Breast epithelium (tissue), 4 donors: ENCODE measurements around the gene SNTB2. TPM values are rescaled to one million over a fixed set of nuclear protein-coding genes. Genes with fewer than 3 reads are reported as not detected.

Experiments
- DNase-seq, 2 donors: peaks; one replicate each; pipeline ENCODE4 v3.0.0-alpha.2; 2019; ENCODE audit warnings: low spot score in 2 of 2
- H3K27ac ChIP-seq, 2 donors: fragments of 200-600 bp; sonication (generic) in 1 of 2; one replicate each; pipeline ENCODE4 v1.5.1; 2016 to 2019; ENCODE audit warnings: mild to moderate bottlenecking in 1 of 2
- H3K27me3 ChIP-seq, 2 donors: fragments of 200-600 bp; sonication (generic) in 1 of 2; one replicate each; pipeline versions ENCODE4 v1.5.1 to v1.6.0; 2017 to 2019; ENCODE audit warnings: control low read depth in 1 of 2, mild to moderate bottlenecking in 1 of 2
- H3K36me3 ChIP-seq: fragments of 200-600 bp; one replicate; pipeline ENCODE4 v1.5.1; 2019
- H3K4me1 ChIP-seq, 2 donors: fragments of 200-600 bp; sonication (generic); one replicate each; pipeline ENCODE4 v1.5.1; 2016 to 2019; ENCODE audit warnings: control low read depth in 1 of 2
- H3K4me3 ChIP-seq, 3 donors: fragments of 200-600 bp; sonication (generic); 1 replicate in 2 of 3; 2 replicates in 1 of 3; pipeline ENCODE4 v1.5.1; 2016 to 2019; ENCODE audit warnings: mild to moderate bottlenecking in 3 of 3, moderate library complexity in 2 of 3
- H3K9me3 ChIP-seq, 2 donors: fragments of 200-600 bp; sonication (generic) in 1 of 2; one replicate each; pipeline ENCODE4 v1.5.1; 2016 to 2019; ENCODE audit warnings: control low read depth in 1 of 2
- POLR2A ChIP-seq: fragments of 450-650 bp; IDR thresholded peaks from one replicate; pipeline ENCODE4 v1.6.1; 2016; ENCODE audit warnings: antibody characterized with exemption, mild to moderate bottlenecking, moderate library complexity
- POLR2AphosphoS5 ChIP-seq, 3 donors: sonication (generic); formaldehyde crosslinking; IDR thresholded peaks; one replicate each; pipeline ENCODE4 v1.6.1; 2017; ENCODE audit warnings: antibody characterized with exemption in 3 of 3
- intact Hi-C: fragments of 100-400 bp; cut with DNase I; formaldehyde crosslinking; loops from one replicate; pipeline ENCODE4 v1.15.1; 2023; ENCODE audit warnings: low total_unique reads
- total RNA-seq, 3 donors: library from RNA; depleted of rRNA; stranded (reverse); fragments of >200 nt; gene quantifications; one replicate each; pipeline ENCODE4 v1.1.0, GENCODE V29; 2016
- TF ChIP-seq, protein P1 (sequence below), 3 donors: fragments of 450-650 bp; IDR thresholded peaks; one replicate each; pipeline ENCODE4 v1.5.1; 2016 to 2017; ENCODE audit warnings: antibody characterized with exemption in 3 of 3, mild to moderate bottlenecking in 3 of 3, moderate library complexity in 3 of 3

SNTB2 gene
- total RNA-seq, 3 donors from 2014 or later = 29.8 to 78.1 (median 36.6) TPM

DNA sequence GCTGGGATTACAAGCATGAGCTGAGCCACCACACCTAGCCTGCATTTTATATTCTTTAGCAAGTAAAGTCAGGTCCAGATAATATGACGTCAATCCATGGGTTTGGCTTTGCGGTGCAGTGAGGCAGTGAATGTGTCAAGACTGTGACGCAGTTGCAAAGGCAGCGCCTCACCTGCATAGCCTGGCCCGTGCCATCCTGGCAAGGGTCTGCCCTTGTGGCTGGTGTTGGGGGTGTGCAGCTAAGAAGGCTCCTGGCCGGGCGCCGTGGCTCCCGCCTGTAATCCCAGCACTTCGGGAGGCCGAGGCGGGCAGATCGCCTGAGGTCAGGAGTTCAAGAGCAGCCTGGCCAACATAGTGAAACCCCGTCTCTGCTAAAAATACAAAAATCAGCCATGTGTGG lies 136.5 kb downstream of the SNTB2 start:
- TF ChIP-seq, protein P1, sequence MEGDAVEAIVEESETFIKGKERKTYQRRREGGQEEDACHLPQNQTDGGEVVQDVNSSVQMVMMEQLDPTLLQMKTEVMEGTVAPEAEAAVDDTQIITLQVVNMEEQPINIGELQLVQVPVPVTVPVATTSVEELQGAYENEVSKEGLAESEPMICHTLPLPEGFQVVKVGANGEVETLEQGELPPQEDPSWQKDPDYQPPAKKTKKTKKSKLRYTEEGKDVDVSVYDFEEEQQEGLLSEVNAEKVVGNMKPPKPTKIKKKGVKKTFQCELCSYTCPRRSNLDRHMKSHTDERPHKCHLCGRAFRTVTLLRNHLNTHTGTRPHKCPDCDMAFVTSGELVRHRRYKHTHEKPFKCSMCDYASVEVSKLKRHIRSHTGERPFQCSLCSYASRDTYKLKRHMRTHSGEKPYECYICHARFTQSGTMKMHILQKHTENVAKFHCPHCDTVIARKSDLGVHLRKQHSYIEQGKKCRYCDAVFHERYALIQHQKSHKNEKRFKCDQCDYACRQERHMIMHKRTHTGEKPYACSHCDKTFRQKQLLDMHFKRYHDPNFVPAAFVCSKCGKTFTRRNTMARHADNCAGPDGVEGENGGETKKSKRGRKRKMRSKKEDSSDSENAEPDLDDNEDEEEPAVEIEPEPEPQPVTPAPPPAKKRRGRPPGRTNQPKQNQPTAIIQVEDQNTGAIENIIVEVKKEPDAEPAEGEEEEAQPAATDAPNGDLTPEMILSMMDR (IDR thresholded peaks at IDR 0.05) = no peak
- no peak for TF ChIP-seq POLR2A
- no peak overlapping the region for H3K4me3 ChIP-seq
- DNase-seq = no peak
- no peaks in the 10 kb centered on the region for H3K27me3 ChIP-seq
- H3K9me3 ChIP-seq = no peaks in the 10 kb centered on the region
- peaks cover 22% of the 10 kb centered on the region for H3K36me3 ChIP-seq
- H3K27ac ChIP-seq = no peak overlapping the region
- H3K4me1 ChIP-seq = peaks cover 0 to 3% of the 10 kb centered on the region in 2 donors
- intact Hi-C loops = no loop called here

DNA sequence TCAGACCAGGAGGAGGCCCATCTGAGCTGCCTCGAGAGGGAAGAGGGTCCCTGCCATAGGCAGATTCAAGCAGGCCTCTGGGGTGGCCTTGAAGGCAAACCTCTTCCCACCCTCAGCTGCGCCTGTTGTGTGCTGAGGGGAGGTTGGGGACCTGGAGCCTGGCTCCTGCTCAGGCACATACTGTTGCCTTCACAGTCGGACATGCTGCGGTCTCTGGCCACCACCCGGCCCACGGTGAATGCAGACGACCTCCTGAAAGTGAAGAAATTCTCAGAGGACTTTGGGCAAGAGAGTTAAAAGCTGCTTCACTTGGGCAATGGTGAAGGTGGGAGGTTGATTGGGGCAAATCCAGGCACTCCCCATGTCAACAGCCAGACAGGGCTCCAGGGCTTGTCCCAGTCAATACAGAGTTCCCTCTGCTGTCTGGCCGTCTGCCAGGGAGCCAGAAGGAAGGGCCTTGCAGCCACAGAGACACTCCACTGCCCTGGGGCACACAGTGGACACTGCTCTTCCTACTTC lies 137.1 kb downstream of the SNTB2 start:
- intact Hi-C loops = no loop called here
- no peaks in the 10 kb centered on the region for H3K9me3 ChIP-seq
- no peak overlapping the region for H3K27ac ChIP-seq
- peaks cover 16% of the 10 kb centered on the region for H3K36me3 ChIP-seq
- H3K4me3 ChIP-seq = no peak overlapping the region
- peaks cover 0 to 10% of the 10 kb centered on the region in 2 donors for H3K4me1 ChIP-seq
- H3K27me3 ChIP-seq = no peaks in the 10 kb centered on the region
- DNase-seq = peak in 1 of 2 donors; percentile 53
- TF ChIP-seq POLR2A = no peak
- TF ChIP-seq, protein P1 (IDR thresholded peaks at IDR 0.05) = no peak
- TF ChIP-seq POLR2AphosphoS5 (IDR thresholded peaks at IDR 0.05) = no peak

DNA sequence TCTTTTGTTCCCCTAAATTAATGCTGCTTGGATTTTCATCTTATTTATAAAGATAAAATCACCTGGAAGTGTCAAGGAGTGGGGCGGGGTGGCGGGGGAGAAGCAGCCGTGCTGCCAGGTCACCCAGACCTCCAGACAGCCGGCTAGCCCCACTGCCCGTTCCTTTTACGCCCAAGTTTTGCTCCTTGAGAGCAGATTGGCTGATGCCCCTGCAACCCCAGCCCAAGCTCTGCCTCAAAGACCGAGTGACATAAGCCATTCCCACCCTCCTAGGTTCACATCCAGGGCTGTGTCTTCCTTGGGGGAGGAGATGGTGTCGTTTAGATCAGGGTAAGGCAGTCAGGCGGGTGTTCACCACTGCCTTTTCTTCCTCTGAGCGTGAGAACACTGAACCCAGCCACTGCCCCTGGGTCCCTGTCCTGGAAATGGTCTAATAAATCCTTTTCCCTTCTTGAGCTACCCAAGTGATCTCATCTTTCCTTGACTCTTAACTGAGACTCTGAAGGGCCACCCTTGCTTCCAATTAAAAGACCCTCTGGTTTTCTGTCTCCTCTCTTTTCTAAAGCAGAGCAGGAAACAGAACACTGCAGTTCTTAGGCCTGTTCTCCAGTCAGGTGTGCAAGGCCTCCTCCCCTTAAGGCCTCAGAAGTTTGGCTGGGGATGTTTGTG lies 137.8 kb downstream of the SNTB2 start:
- Histone ChIP-seq H3K36me3 (peaks cover 9% of the 10 kb centered on the region), H3K4me1 (peaks cover 4 to 12% of the 10 kb centered on the region in 2 donors), H3K27ac (no peak overlapping the region), H3K27me3 (no peaks in the 10 kb centered on the region), H3K9me3 (no peaks in the 10 kb centered on the region), H3K4me3 (no peak overlapping the region)
- intact Hi-C loops = no loop called here
- TF ChIP-seq POLR2AphosphoS5 (IDR thresholded peaks at IDR 0.05) (no peak), POLR2A (no peak)
- TF ChIP-seq, protein P1 (IDR thresholded peaks at IDR 0.05) = no peak
- DNase-seq = no peak

DNA sequence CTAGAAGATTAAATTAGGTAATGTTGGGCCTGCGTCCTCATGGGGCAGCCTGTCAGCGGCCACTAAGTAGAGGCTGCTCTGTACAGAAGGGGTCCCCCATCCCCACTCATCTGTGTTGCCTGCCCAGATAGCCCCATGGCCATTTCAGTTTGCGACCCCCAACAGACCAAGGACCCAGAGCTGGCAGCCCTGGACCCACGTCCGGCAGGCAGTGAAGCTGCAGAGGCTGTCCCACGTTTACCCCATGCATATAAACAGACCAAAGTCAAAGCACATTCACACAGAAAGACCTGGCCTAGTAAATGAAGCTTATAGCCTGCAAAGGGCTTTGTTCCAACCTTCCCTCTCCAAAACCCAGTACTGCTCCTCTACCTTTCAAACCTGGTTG lies 138.8 kb downstream of the SNTB2 start:
- no peak for DNase-seq

More for the DNA sequence above, 138.8 kb downstream of the SNTB2 start:
- TF ChIP-seq POLR2AphosphoS5 (IDR thresholded peaks at IDR 0.05) (no peak), POLR2A (no peak)
- TF ChIP-seq, protein P1 (IDR thresholded peaks at IDR 0.05) = no peak
- Histone ChIP-seq H3K4me1 (peaks cover 4 to 12% of the 10 kb centered on the region in 2 donors), H3K27me3 (no peaks in the 10 kb centered on the region), H3K4me3 (no peak overlapping the region), H3K27ac (no peak overlapping the region), H3K36me3 (no peaks in the 10 kb centered on the region), H3K9me3 (no peaks in the 10 kb centered on the region)
- intact Hi-C loops = no loop called here
